ENCODE results near the gene PARM1. TPM values are rescaled to one million over a fixed set of nuclear protein-coding genes. Genes with fewer than 3 reads are reported as not detected.

Gene PARM1
- total and polyA plus RNA-seq, 2 of the 4 experiments (the other 2 are of a cell fraction): 0.07 to 0.18 TPM

- DNase-seq: no peak
These were observed 92.5 kb downstream of the PARM1 start for GRCh38 chr4:75025431-75025830.

More at GRCh38 chr4:75025431-75025830, 92.5 kb downstream of the PARM1 start:
- Histone ChIP-seq H2BK5ac (ENCODE audit: low read depth, low read length, poor library complexity, severe bottlenecking) (no peak overlapping the region), H3K56ac (ENCODE audit: extremely low read depth, insufficient read depth, low read length) (no peak overlapping the region), H3K4me1 (ENCODE audit: control insufficient read depth, insufficient read depth, low read length) (no peaks in the 10 kb centered on the region), H3K9me1 (ENCODE audit: insufficient read depth, low read length) (no peaks in the 10 kb centered on the region), H3K9ac (ENCODE audit: low read depth, low read length) (no peak overlapping the region), H3K36me3 (ENCODE audit: control insufficient read depth, insufficient read depth, low read length) (no peaks in the 10 kb centered on the region), H3K23ac (ENCODE audit: low read depth, low read length) (no peak overlapping the region), H3K4me2 (ENCODE audit: low read depth, low read length) (no peak overlapping the region), H3K18ac (ENCODE audit: low read depth, low read length) (no peak overlapping the region), H4K5ac (ENCODE audit: low read depth, low read length) (no peak overlapping the region), H3K9me3 (ENCODE audit: control insufficient read depth, insufficient read depth, low read length) (no peaks in the 10 kb centered on the region), H4K8ac (ENCODE audit: low read depth in 2 of 2, low read length in 2 of 2) (no peak overlapping the region), H2AK9ac (replicated peaks; ENCODE audit: low read depth, low read length, poor library complexity) (no peak overlapping the region), H3K79me1 (ENCODE audit: low read depth in 1 of 2, low read length in 2 of 2) (no peaks in the 10 kb centered on the region), H3K4me3 (ENCODE audit: insufficient read depth, low read depth, low read length) (no peak overlapping the region), H2BK120ac (ENCODE audit: low read depth, low read length) (no peak overlapping the region), H3K4ac (ENCODE audit: low read depth, low read length) (no peak overlapping the region), H3K14ac (replicated peaks; ENCODE audit: low read depth, low read length) (no peak overlapping the region), H2BK15ac (ENCODE audit: low read depth, low read length) (no peak overlapping the region), H4K91ac (ENCODE audit: insufficient read depth, low read depth, low read length) (no peak overlapping the region), H4K20me1 (ENCODE audit: insufficient read depth, low read length) (no peaks in the 10 kb centered on the region), H2AK5ac (ENCODE audit: low read depth, low read length) (no peak overlapping the region), H3K27ac (ENCODE audit: insufficient read depth, low read length) (no peak overlapping the region), H2AFZ (replicated peaks; ENCODE audit: low read length, poor library complexity) (no peak overlapping the region), H3K27me3 (ENCODE audit: control insufficient read depth, insufficient read depth, low read length) (no peaks in the 10 kb centered on the region), H2BK20ac (ENCODE audit: low read depth, low read length) (no peak overlapping the region)
- ATAC-seq (ENCODE audit: low read depth): no peak
- POLR2A ChIA-PET (ENCODE audit: unreplicated experiment): no interaction called here
- in situ Hi-C loops (cut with MboI; ENCODE audit: low sequenced_read_pairs): no loop called here
- dilution Hi-C loops (cut with HindIII; ENCODE audit: low sequenced_read_pairs, unreplicated experiment): no loop called here
- TF ChIP-seq SMC3 (IDR thresholded peaks at IDR 0.05; ENCODE audit: low read depth, low read length) (no peak), USF2 (IDR thresholded peaks at IDR 0.05; ENCODE audit: low read depth, low read length) (no peak), RFX5 (IDR thresholded peaks at IDR 0.05; ENCODE audit: low read depth, low read length) (no peak)
- no CpG with 5 or more reads among the region's 5 CpGs for WGBS, 2 experiments (ENCODE audit: extremely low coverage in 2 of 2, insufficient read length in 1 of 2)
- intact Hi-C loops (cut with micrococcal nuclease): no loop called here
- BruUV-seq (replicated peaks): no TSS peak
- CTCF ChIA-PET: no interaction called here
